Fibroblast of villous mesenchyme (primary cell): ENCODE data around the gene TSBP1. TPM values are rescaled to one million over a fixed set of nuclear protein-coding genes. Genes with fewer than 3 reads are reported as not detected.

Source experiments
- DNase-seq: peaks from one replicate; pipeline ENCODE4 v3.0.0-alpha.2; 2010; ENCODE audit warnings: low read depth
- H3K4me3 ChIP-seq: 2 replicates; pipeline ENCODE4 v1.5.1; 2011; ENCODE audit warnings: low read depth, mild to moderate bottlenecking, low read length
- CTCF ChIP-seq: IDR thresholded peaks from 2 replicates; pipeline ENCODE4 v1.5.1; 2012; ENCODE audit warnings: low read depth, mild to moderate bottlenecking, low read length; ENCODE audit not compliant: insufficient read depth
- total RNA-seq: library from RNA; depleted of rRNA; stranded (reverse); fragments of >200 nt; gene quantifications from 2 replicates; pipeline ENCODE4 v1.2.3, GENCODE V29; 2012

The TSBP1 gene
- total RNA-seq, 1 donor, result not detected

DNA sequence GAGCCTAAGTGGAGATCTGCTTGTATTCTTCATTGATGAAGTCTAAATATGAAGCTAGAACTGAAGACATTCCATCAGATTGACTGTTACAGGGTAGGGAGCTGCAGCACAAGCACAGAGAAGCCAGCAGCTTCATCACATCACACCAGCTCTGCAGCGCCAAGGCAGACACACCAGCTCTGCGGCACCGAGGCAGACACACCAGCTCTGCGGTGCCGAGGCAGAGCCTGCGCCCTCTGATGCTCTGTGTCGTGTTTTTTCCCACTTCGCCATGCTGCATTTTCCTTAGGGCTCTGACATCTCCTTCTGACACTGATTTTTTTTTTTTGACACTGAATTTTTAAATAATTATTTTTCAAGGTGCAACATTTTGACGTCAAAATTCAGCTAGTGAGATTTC lies 34.5 kb upstream of the TSBP1 start:
- no peak for DNase-seq
- H3K4me3 ChIP-seq, result no peak overlapping the region
- no peak for TF ChIP-seq CTCF

DNA sequence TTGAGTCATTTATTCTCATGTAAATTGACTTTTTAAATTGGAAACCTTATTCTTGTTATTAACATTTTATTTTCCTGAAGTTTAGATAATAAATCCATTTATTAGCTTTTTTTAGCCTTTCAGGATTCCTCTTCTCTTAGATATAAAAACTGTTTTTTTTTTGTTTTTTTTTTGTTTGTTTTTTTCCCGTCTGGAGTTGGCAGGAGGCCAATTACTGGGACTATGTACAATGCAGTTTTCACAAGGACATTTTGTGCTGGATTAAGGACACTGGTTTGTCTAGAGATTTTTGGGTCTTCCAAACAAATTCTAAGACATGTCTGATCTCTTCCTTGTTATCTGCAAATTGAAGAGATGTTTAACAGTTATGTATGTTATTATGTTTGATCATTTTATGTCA lies 34.0 kb upstream of the TSBP1 start:
- no peak for TF ChIP-seq CTCF
- DNase-seq, result no peak

DNA sequence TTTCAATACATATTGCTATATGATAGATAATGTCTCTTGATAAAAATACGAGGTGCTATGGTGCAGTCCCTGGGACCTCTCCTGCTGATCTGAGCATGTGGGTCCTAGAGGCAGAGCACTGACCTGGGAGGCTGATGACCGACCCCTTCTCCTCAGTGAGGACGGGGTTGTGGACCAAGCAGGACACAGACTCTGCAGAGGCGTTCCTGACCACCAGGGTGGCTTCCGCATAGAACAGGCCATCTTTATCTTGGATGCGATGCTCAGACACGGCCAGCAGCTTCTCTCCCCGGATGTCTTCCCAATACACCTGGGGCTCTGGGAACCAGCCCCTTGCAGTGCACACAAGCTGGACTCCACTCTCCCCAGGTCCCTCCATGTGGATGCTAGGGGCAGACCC lies 31.1 kb upstream of the TSBP1 start:
- TF ChIP-seq CTCF, result no peak
- DNase-seq, result no peak
- no peak overlapping the region for H3K4me3 ChIP-seq

More for the DNA sequence above, 34.0 kb upstream of the TSBP1 start:
- H3K4me3 ChIP-seq, result no peak overlapping the region

DNA sequence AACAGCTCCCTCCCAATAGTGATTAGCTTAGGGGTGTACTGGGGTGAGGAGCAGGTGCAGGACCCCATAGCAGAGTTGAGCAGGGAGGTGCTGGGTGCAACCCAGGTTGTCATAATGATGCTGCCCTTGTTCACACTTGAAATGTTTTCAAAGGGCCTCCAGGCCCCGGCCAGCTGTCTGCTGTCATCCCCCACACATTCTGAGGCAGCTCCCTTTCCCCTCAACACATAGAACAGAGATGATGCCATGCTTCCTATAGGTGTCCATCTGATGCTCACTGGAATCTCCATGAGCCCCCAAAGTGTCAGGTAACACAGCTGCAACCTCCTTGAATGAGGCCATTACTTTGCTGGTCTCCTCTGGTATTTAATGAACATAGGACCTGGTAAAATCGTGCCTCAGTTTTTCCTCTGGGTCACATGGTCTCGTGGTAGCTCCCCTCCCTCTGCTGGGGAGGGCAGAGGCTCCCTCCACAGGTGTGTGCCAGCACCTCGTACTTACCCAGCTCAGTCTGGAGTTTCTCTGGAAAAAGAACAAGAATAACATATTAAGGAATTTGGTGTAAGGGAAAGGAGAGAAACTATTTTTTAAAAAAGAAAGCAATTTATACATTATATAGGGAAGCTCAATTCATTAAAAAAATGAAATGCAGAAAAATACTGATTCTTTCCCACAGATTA lies 29.7 kb upstream of the TSBP1 start:
- no peak for DNase-seq
- no peak overlapping the region for H3K4me3 ChIP-seq
- no peak for TF ChIP-seq CTCF

GRCh38 chr6:32397252-32397920 lies 25.7 kb upstream of the TSBP1 start:
- H3K4me3 ChIP-seq, result no peak overlapping the region
- TF ChIP-seq CTCF, result no peak
- no peak for DNase-seq

DNA sequence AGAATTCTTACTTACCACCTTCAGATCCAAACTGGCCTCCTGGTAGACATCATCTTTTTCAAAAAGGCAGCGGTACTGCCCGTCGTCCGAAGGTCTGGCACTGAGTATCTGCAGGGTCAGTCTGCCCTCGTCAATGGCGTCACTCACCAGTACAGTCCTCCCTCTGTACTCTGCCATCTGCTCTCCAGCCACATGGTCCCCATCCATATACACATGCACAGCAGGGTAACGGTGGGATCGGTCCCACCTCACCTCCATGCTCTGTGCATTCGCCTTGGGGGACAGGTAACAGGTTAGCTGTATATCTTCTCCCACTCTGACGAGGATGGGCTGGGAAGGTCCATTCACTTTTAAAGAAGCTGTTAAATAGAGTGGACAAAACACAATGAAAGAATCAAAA lies 24.3 kb upstream of the TSBP1 start:
- TF ChIP-seq CTCF, result no peak
- no peak for DNase-seq
- no peak overlapping the region for H3K4me3 ChIP-seq
